GM18505 (cell line): ENCODE data around the gene GRIA3.
"Not testable (repeated sequence)": the region's sequence is repeated elsewhere in the genome, so short reads cannot be mapped to it uniquely, and the experiment has no call there.

Source experiments
- ATAC-seq: cut with Tn5 transposase; IDR thresholded peaks from one replicate; pipeline ENCODE4 v1.9.1; 2021; ENCODE audit not compliant: unreplicated experiment
- POLR2A ChIP-seq: IDR thresholded peaks from 4 replicates; pipeline ENCODE4 v1.6.1; 2011; ENCODE audit warnings: borderline replicate concordance; ENCODE audit not compliant: insufficient read depth, insufficient read length; ENCODE audit errors: extremely low read depth

GRIA3 gene

GRCh38 chrX:123399709-123400108 is 215.6 kb downstream of the GRIA3 start:
- TF ChIP-seq POLR2A: no peak
- no peak for ATAC-seq

GRCh38 chrX:123405231-123405630 is 221.2 kb downstream of the GRIA3 start:
- TF ChIP-seq POLR2A: no peak
- ATAC-seq: no peak

GRCh38 chrX:123408821-123409737 is 225.0 kb downstream of the GRIA3 start:
- peak; percentile 37 for ATAC-seq
- no peak for TF ChIP-seq POLR2A

GRCh38 chrX:123422875-123423274 is 238.8 kb downstream of the GRIA3 start:
- no peak for TF ChIP-seq POLR2A
- ATAC-seq: no peak

- peak; percentile 89 for ATAC-seq
Measured at GRCh38 chrX:123424546-123424945, 240.5 kb downstream of the GRIA3 start.

GRCh38 chrX:123425471-123425870 is 241.4 kb downstream of the GRIA3 start:
- ATAC-seq: no peak
- no peak for TF ChIP-seq POLR2A

More at GRCh38 chrX:123424546-123424945, 240.5 kb downstream of the GRIA3 start:
- no peak for TF ChIP-seq POLR2A

- TF ChIP-seq POLR2A: no peak
- ATAC-seq: no peak
Measured at GRCh38 chrX:123425904-123426303, 241.8 kb downstream of the GRIA3 start.

- no peak for TF ChIP-seq POLR2A
- ATAC-seq: peak; percentile 49
Measured at GRCh38 chrX:123432361-123433150, 248.5 kb downstream of the GRIA3 start.

- TF ChIP-seq POLR2A: no peak
- no peak for ATAC-seq
Measured at GRCh38 chrX:123436512-123437136, 252.5 kb downstream of the GRIA3 start.

GRCh38 chrX:123439926-123440325 is 255.8 kb downstream of the GRIA3 start:
- not testable (repeated sequence) for ATAC-seq

GRCh38 chrX:123442764-123443163 is 258.7 kb downstream of the GRIA3 start:
- ATAC-seq: no peak
- TF ChIP-seq POLR2A: no peak

- TF ChIP-seq POLR2A: no peak
- no peak for ATAC-seq
Measured at GRCh38 chrX:123447506-123447905, 263.4 kb downstream of the GRIA3 start.

GRCh38 chrX:123449335-123449734 is 265.3 kb downstream of the GRIA3 start:
- ATAC-seq: no peak
- no peak for TF ChIP-seq POLR2A

- no peak for TF ChIP-seq POLR2A
- no peak for ATAC-seq
Measured at GRCh38 chrX:123450222-123450621, 266.1 kb downstream of the GRIA3 start.

GRCh38 chrX:123454712-123455431 is 270.8 kb downstream of the GRIA3 start:
- no peak for ATAC-seq
- TF ChIP-seq POLR2A: no peak
